ACC112 (cell line): ENCODE data around the gene GOPC.
A peak's percentile ranks its signal among the peaks of the same experiment; 100 is the strongest.

Experiments used
- H2AFZ ChIP-seq: fragments of 200-600 bp; sonication (generic); one replicate; pipeline ENCODE4 v1.6.0; 2017; ENCODE audit warnings: antibody characterized with exemption, low read length; ENCODE audit not compliant: unreplicated experiment
- H3K27ac ChIP-seq: fragments of 200-600 bp; sonication (generic); 2 replicates; pipeline ENCODE4 v1.5.1; 2014; ENCODE audit warnings: low read depth, mild to moderate bottlenecking, antibody characterized with exemption, low read length, moderate library complexity
- H3K27me3 ChIP-seq: fragments of 200-600 bp; sonication (generic); 2 replicates; pipeline ENCODE4 v1.6.1; 2014; ENCODE audit warnings: mild to moderate bottlenecking, antibody characterized with exemption, low read length, moderate library complexity, mixed read lengths; ENCODE audit not compliant: insufficient read depth
- H3K36me3 ChIP-seq: fragments of 200-600 bp; sonication (generic); 2 replicates; pipeline ENCODE4 v1.6.1; 2016; ENCODE audit warnings: mild to moderate bottlenecking, antibody characterized with exemption, low read length, moderate library complexity, mixed read lengths; ENCODE audit not compliant: insufficient read depth
- H3K4me1 ChIP-seq: fragments of 200-600 bp; sonication (generic); one replicate; pipeline ENCODE4 v1.6.1; 2016; ENCODE audit warnings: low read length, mixed read lengths; ENCODE audit not compliant: insufficient read depth, unreplicated experiment, control insufficient read depth
- H3K4me3 ChIP-seq: fragments of 200-600 bp; sonication (generic); 2 replicates; pipeline ENCODE4 v1.5.1; 2014; ENCODE audit warnings: mild to moderate bottlenecking, low read depth, low read length
- H3K79me2 ChIP-seq: fragments of 200-600 bp; sonication (generic); one replicate; pipeline ENCODE4 v1.6.0; 2016; ENCODE audit warnings: low read length; ENCODE audit not compliant: control insufficient read depth, unreplicated experiment, insufficient read depth

Gene GOPC

GRCh38 chr6:117561128-117561527, 41.2 kb downstream of the GOPC start:
- Histone ChIP-seq H3K79me2 (no peaks in the 10 kb centered on the region), H3K4me1 (no peaks in the 10 kb centered on the region), H2AFZ (no peak overlapping the region), H3K36me3 (peaks cover 19% of the 10 kb centered on the region), H3K27me3 (no peaks in the 10 kb centered on the region), H3K27ac (no peak overlapping the region), H3K4me3 (no peak overlapping the region)

- Histone ChIP-seq H3K4me3 (no peak overlapping the region), H3K27ac (no peak overlapping the region), H3K36me3 (peaks cover 10% of the 10 kb centered on the region; the same call in 1 of the 2 replicates), H3K4me1 (peaks cover 12% of the 10 kb centered on the region), H3K27me3 (no peaks in the 10 kb centered on the region), H3K79me2 (no peaks in the 10 kb centered on the region), H2AFZ (no peak overlapping the region)
Measured at GRCh38 chr6:117559299-117559698, 43.0 kb downstream of the GOPC start.

- H3K27me3 ChIP-seq, result no peaks in the 10 kb centered on the region
- no peak overlapping the region for H2AFZ ChIP-seq
- peaks cover 10% of the 10 kb centered on the region; the same call in 1 of the 2 replicates for H3K36me3 ChIP-seq
- no peaks in the 10 kb centered on the region for H3K79me2 ChIP-seq
- peaks cover 12% of the 10 kb centered on the region for H3K4me1 ChIP-seq
- no peak overlapping the region for H3K27ac ChIP-seq
- no peak overlapping the region for H3K4me3 ChIP-seq
Measured at GRCh38 chr6:117558818-117559217, 43.5 kb downstream of the GOPC start.

GRCh38 chr6:117557951-117558350, 44.4 kb downstream of the GOPC start:
- Histone ChIP-seq H3K27ac (no peak overlapping the region), H3K36me3 (peaks cover 10% of the 10 kb centered on the region; the same call in 1 of the 2 replicates), H3K79me2 (no peaks in the 10 kb centered on the region), H3K4me1 (peaks cover 12% of the 10 kb centered on the region), H2AFZ (no peak overlapping the region), H3K27me3 (no peaks in the 10 kb centered on the region), H3K4me3 (no peak overlapping the region)

GRCh38 chr6:117555882-117556498, 46.3 kb downstream of the GOPC start:
- peak overlapping the region; percentile 10 for H2AFZ ChIP-seq
- no peaks in the 10 kb centered on the region; the same call in 1 of the 2 replicates for H3K36me3 ChIP-seq
- peaks cover 12% of the 10 kb centered on the region for H3K4me1 ChIP-seq
- H3K27ac ChIP-seq, result no peak overlapping the region
- H3K79me2 ChIP-seq, result no peaks in the 10 kb centered on the region
- peak overlapping the region; percentile 48 for H3K4me3 ChIP-seq
- no peaks in the 10 kb centered on the region for H3K27me3 ChIP-seq

GRCh38 chr6:117555262-117555849, 47.0 kb downstream of the GOPC start:
- Histone ChIP-seq H3K4me3 (peak overlapping the region; percentile 48), H3K79me2 (peaks cover 5% of the 10 kb centered on the region), H3K4me1 (peaks cover 18% of the 10 kb centered on the region), H3K27me3 (no peaks in the 10 kb centered on the region), H2AFZ (peak overlapping the region; percentile 10), H3K27ac (peak overlapping the region; percentile 0; the same call in 1 of the 2 replicates), H3K36me3 (no peaks in the 10 kb centered on the region; the same call in 1 of the 2 replicates)

GRCh38 chr6:117553142-117553541, 49.2 kb downstream of the GOPC start:
- peaks cover 20% of the 10 kb centered on the region for H3K79me2 ChIP-seq
- H2AFZ ChIP-seq, result no peak overlapping the region
- no peaks in the 10 kb centered on the region for H3K36me3 ChIP-seq
- H3K4me3 ChIP-seq, result no peak overlapping the region
- no peaks in the 10 kb centered on the region for H3K27me3 ChIP-seq
- no peak overlapping the region for H3K27ac ChIP-seq
- H3K4me1 ChIP-seq, result peaks cover 38% of the 10 kb centered on the region

- Histone ChIP-seq H3K4me3 (no peak overlapping the region), H2AFZ (no peak overlapping the region), H3K36me3 (no peaks in the 10 kb centered on the region), H3K27ac (no peak overlapping the region), H3K4me1 (peaks cover 43% of the 10 kb centered on the region), H3K79me2 (peaks cover 20% of the 10 kb centered on the region), H3K27me3 (no peaks in the 10 kb centered on the region)
Measured at GRCh38 chr6:117552618-117553017, 49.7 kb downstream of the GOPC start.

- no peak overlapping the region for H3K4me3 ChIP-seq
- H3K27me3 ChIP-seq, result no peaks in the 10 kb centered on the region
- peaks cover 20% of the 10 kb centered on the region for H3K79me2 ChIP-seq
- H3K4me1 ChIP-seq, result peaks cover 44% of the 10 kb centered on the region
- 0 out of 2 replicates have a peak, but pooled peaks cover 6% of the 10 kb centered on the region for H3K36me3 ChIP-seq
- H3K27ac ChIP-seq, result no peak overlapping the region
- H2AFZ ChIP-seq, result no peak overlapping the region
Measured at GRCh38 chr6:117550618-117551242, 51.6 kb downstream of the GOPC start.

GRCh38 chr6:117550078-117550600, 52.2 kb downstream of the GOPC start:
- Histone ChIP-seq H3K27ac (no peak overlapping the region), H3K79me2 (peaks cover 20% of the 10 kb centered on the region), H3K4me1 (peaks cover 38% of the 10 kb centered on the region), H3K4me3 (no peak overlapping the region), H3K36me3 (0 out of 2 replicates have a peak, but pooled peaks cover 6% of the 10 kb centered on the region), H3K27me3 (no peaks in the 10 kb centered on the region), H2AFZ (no peak overlapping the region)
